SK-N-SH (cell line): ENCODE measurements around the gene SORCS3. TPM values are rescaled to one million over a fixed set of nuclear protein-coding genes. Genes with fewer than 3 reads are reported as not detected.

ENCODE experiments used
- CTCF ChIA-PET: fragments of 300-600, 350-600 bp; formaldehyde crosslinking; extraction: SDS; loops from one replicate; lab custom pipeline; 2021; lab: Yijun Ruan, JAX
- POLR2A ChIA-PET: fragments of 350-600 bp; sonication (Branson Sonifier 250); formaldehyde crosslinking; extraction: SDS; loops from one replicate; lab custom pipeline; 2020; ENCODE audit warnings: antibody characterized with exemption, inconsistent platforms; lab: Yijun Ruan, JAX
- DNase-seq: peaks from one replicate; pipeline ENCODE4 v3.0.0; 2012
- H2AFZ ChIP-seq: fragments of 200-600 bp; sonication (generic); 2 replicates; pipeline ENCODE4 v1.8.1; 2016; ENCODE audit warnings: antibody characterized with exemption, mild to moderate bottlenecking, low read depth
- H3F3A ChIP-seq: fragments of 200-600 bp; sonication (generic); replicated peaks from 2 replicates; pipeline ENCODE3; 2016; ENCODE audit warnings: antibody characterized with exemption, mild to moderate bottlenecking; ENCODE audit not compliant: insufficient read depth
- H3K27ac ChIP-seq, 2 experiments: fragments of 200-500 bp in 1 of 2; fragments of 200-600 bp in 1 of 2; sonication (Bioruptor generic) in 1 of 2; sonication (generic), shearing (Covaris generic) in 1 of 2; 2 replicates each; pipeline versions ENCODE4 v1.5.1 to v1.6.1; 2014 to 2016; ENCODE audit warnings: low read depth in 2 of 2, inconsistent platforms in 1 of 2, low read length in 1 of 2, mild to moderate bottlenecking in 1 of 2, mixed read lengths in 1 of 2
- H3K27me3 ChIP-seq: fragments of 200-600 bp; sonication (generic), shearing (Covaris generic); 2 replicates; pipeline ENCODE4 v1.6.1; 2016; ENCODE audit warnings: mixed run types; ENCODE audit not compliant: insufficient read depth
- H3K36me3 ChIP-seq, 2 experiments: fragments of 200-500 bp in 1 of 2; fragments of 200-600 bp in 1 of 2; sonication (Bioruptor generic) in 1 of 2; sonication (generic) in 1 of 2; replicated peaks in 1 of 2; 2 replicates each; pipeline versions ENCODE3 to v1.5.1; 2014 to 2016; ENCODE audit warnings: low read length in 1 of 2, mild to moderate bottlenecking in 1 of 2; ENCODE audit not compliant: insufficient read depth in 2 of 2, control insufficient read depth in 1 of 2
- H3K4me1 ChIP-seq, 2 experiments: fragments of 200-500 bp in 1 of 2; fragments of 200-600 bp in 1 of 2; sonication (Bioruptor generic) in 1 of 2; sonication (generic), shearing (Covaris generic) in 1 of 2; 2 replicates each; pipeline versions ENCODE4 v1.5.1 to v1.6.1; 2014 to 2016; ENCODE audit warnings: low read depth in 1 of 2, low read length in 1 of 2, mixed run types in 1 of 2; ENCODE audit not compliant: insufficient read depth in 2 of 2, control insufficient read depth in 1 of 2
- H3K4me2 ChIP-seq: fragments of 200-600 bp; sonication (generic), shearing (Covaris generic); 2 replicates; pipeline ENCODE4 v1.6.1; 2017; ENCODE audit warnings: mixed run types
- H3K4me3 ChIP-seq, 2 experiments: fragments of 200-500 bp in 1 of 2; fragments of 200-600 bp in 1 of 2; sonication (Bioruptor generic) in 1 of 2; sonication (generic), shearing (Covaris generic) in 1 of 2; 2 replicates each; pipeline versions ENCODE4 v1.5.1 to v1.8.1; 2014 to 2016; ENCODE audit warnings: low read depth in 2 of 2, inconsistent platforms in 1 of 2, low read length in 1 of 2, mild to moderate bottlenecking in 1 of 2, mixed read lengths in 1 of 2, moderate library complexity in 1 of 2
- H3K79me2 ChIP-seq: fragments of 200-600 bp; sonication (generic); 2 replicates; pipeline ENCODE4 v1.8.1; 2017; ENCODE audit warnings: mild to moderate bottlenecking; ENCODE audit not compliant: insufficient read depth
- H3K9ac ChIP-seq: fragments of 200-600 bp; sonication (generic); 2 replicates; pipeline ENCODE4 v1.6.1; 2017; ENCODE audit warnings: mixed run types
- H3K9me2 ChIP-seq: fragments of 200-600 bp; sonication (generic); 2 replicates; pipeline ENCODE4 v1.6.1; 2017; ENCODE audit warnings: mixed run types
- H3K9me3 ChIP-seq: fragments of 200-600 bp; sonication (generic); 2 replicates; pipeline ENCODE4 v1.6.1; 2017; ENCODE audit warnings: mixed run types, mild to moderate bottlenecking, moderate library complexity
- H4K20me1 ChIP-seq: fragments of 200-600 bp; sonication (generic); 2 replicates; pipeline ENCODE4 v1.6.1; 2017; ENCODE audit warnings: mild to moderate bottlenecking, mixed run types; ENCODE audit not compliant: insufficient read depth
- CHD2 ChIP-seq: fragments of 150-350 bp; IDR thresholded peaks from 2 replicates; pipeline ENCODE4 v1.6.1; 2018; ENCODE audit warnings: low read length; ENCODE audit not compliant: partially characterized antibody
- ELF1 ChIP-seq: IDR thresholded peaks from 2 replicates; pipeline ENCODE4 v1.4.0; 2012
- FOXJ3 ChIP-seq: sonication (generic); formaldehyde crosslinking; IDR thresholded peaks from 2 replicates; pipeline ENCODE4 v1.5.1; 2020; ENCODE audit warnings: mild to moderate bottlenecking, missing genetic modification reagents
- JUND ChIP-seq: IDR thresholded peaks from 2 replicates; pipeline ENCODE4 v1.4.0; 2012
- MXI1 ChIP-seq: IDR thresholded peaks from 2 replicates; pipeline ENCODE4 v1.6.1; 2012; ENCODE audit warnings: mild to moderate bottlenecking, low read depth, low read length, improper control_type of control experiment
- RAD21 ChIP-seq: IDR thresholded peaks from 2 replicates; pipeline ENCODE4 v1.6.1; 2012; ENCODE audit warnings: mild to moderate bottlenecking, low read length
- RFX5 ChIP-seq: IDR thresholded peaks from 2 replicates; pipeline ENCODE4 v1.6.1; 2012; ENCODE audit warnings: mild to moderate bottlenecking, improper control_type of control experiment, low read length
- RXRA ChIP-seq: IDR thresholded peaks from 2 replicates; pipeline ENCODE4 v1.4.0; 2012; ENCODE audit warnings: low read depth, mild to moderate bottlenecking, borderline replicate concordance
- TCF12 ChIP-seq: IDR thresholded peaks from 2 replicates; pipeline ENCODE4 v1.4.0; 2012
- TEAD4 ChIP-seq: IDR thresholded peaks from 2 replicates; pipeline ENCODE4 v1.4.0; 2012; ENCODE audit warnings: mild to moderate bottlenecking, borderline replicate concordance; ENCODE audit not compliant: insufficient read depth
- WGBS: methylation state at CpG from one replicate; pipeline ENCODE4 v1.1.6; 2017; ENCODE audit warnings: low lambda C conversion rate; 5-methylcytosine and 5-hydroxymethylcytosine counted together
- polyA plus RNA-seq, 3 experiments: library from polyadenylated mRNA; depleted of rRNA; stranded (reverse); fragments of >200 nt; gene quantifications; 2 replicates each; pipeline ENCODE4 v1.2.3, GENCODE V29; 2012
- TF ChIP-seq, protein P1 (sequence below): IDR thresholded peaks from 2 replicates; pipeline ENCODE4 v1.4.0; 2012; ENCODE audit warnings: low read depth, borderline replicate concordance
- TF ChIP-seq, protein P2 (sequence below): fragments of 150-350 bp; IDR thresholded peaks from 2 replicates; pipeline ENCODE4 v1.6.1; 2017; ENCODE audit warnings: antibody characterized with exemption, low read length, low read depth, borderline replicate concordance

Gene SORCS3
- polyA plus RNA-seq, 1 of the 3 experiments (the other 2 are of a cell fraction): not detected

DNA sequence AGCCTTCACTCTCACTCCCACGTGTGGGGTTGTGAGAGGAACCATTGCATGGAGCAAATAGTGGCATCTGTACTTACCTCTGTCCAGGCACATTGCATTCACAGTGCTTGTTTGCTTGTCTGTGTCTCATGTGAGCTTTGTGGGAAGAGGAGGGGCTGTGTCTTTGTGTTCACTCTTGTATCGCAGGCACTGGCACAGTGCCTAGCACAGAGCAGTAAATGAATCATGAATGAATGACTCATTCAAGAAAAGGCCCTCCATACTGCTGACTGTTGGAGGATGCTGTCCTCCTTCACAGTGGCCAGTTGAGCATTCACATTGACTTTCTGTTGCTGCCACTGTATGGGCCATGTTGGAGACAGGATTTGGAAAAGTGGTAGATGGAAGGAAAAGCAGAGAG is 125.3 kb downstream of the SORCS3 start:
- Histone ChIP-seq H3K36me3 (no peaks in the 10 kb centered on the region), H3K4me1 (no peaks in the 10 kb centered on the region; a peak in 1 of 4 replicates), H4K20me1 (no peaks in the 10 kb centered on the region), H3K9ac (no peak overlapping the region), H3F3A (no peaks in the 10 kb centered on the region), H3K4me3 (no peak overlapping the region), H3K27ac (no peak overlapping the region), H3K9me2 (no peaks in the 10 kb centered on the region), H3K79me2 (no peaks in the 10 kb centered on the region), H3K9me3 (no peaks in the 10 kb centered on the region), H2AFZ (no peak overlapping the region), H3K4me2 (no peak overlapping the region), H3K27me3 (no peaks in the 10 kb centered on the region)
- TF ChIP-seq, protein P1, sequence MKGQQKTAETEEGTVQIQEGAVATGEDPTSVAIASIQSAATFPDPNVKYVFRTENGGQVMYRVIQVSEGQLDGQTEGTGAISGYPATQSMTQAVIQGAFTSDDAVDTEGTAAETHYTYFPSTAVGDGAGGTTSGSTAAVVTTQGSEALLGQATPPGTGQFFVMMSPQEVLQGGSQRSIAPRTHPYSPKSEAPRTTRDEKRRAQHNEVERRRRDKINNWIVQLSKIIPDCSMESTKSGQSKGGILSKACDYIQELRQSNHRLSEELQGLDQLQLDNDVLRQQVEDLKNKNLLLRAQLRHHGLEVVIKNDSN: no peak
- TF ChIP-seq JUND: no peak
- no peak for TF ChIP-seq CHD2
- no peak for TF ChIP-seq MXI1
- TF ChIP-seq, protein P2, sequence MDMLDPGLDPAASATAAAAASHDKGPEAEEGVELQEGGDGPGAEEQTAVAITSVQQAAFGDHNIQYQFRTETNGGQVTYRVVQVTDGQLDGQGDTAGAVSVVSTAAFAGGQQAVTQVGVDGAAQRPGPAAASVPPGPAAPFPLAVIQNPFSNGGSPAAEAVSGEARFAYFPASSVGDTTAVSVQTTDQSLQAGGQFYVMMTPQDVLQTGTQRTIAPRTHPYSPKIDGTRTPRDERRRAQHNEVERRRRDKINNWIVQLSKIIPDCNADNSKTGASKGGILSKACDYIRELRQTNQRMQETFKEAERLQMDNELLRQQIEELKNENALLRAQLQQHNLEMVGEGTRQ: no peak
- no peak for TF ChIP-seq TEAD4
- TF ChIP-seq ELF1: no peak
- TF ChIP-seq RXRA: no peak
- TF ChIP-seq TCF12: no peak
- TF ChIP-seq FOXJ3 (CRISPR knock-in tag): no peak
- CTCF ChIA-PET: interaction anchor here (0.6 to 2.1 kb wide), 4 partner anchors 10 to 125 kb away, joined by 3 to 5 read pairs (median 4); partner anchors contain the start of gene SORCS3
- no peak for DNase-seq
- 7% methylated on average over 2 of the region's 2 CpGs for WGBS
- POLR2A ChIA-PET: no interaction called here

DNA sequence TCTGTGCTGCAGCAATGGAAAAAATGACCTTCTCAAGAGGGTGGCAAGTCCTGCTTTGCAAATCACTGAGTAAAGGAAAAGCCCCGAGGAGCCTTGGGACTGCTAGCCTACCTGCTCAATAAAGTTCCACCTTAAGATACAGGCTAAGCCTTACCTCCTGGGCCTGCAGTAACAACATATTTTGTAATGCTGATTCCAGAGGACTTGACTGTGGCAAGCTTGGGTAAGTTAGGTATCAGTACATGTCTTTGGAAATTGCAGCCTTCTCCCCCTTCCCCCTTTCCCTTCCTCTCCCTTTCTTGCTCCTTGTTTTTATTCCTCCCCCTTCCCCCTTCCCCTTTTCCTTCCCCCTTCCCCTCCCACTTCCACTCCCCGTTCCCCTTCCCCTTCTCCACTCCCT is 126.2 kb downstream of the SORCS3 start:
- POLR2A ChIA-PET: no interaction called here
- Histone ChIP-seq H3K4me3 (no peak overlapping the region), H3F3A (no peaks in the 10 kb centered on the region), H3K27me3 (no peaks in the 10 kb centered on the region), H3K4me2 (no peak overlapping the region), H2AFZ (no peak overlapping the region), H3K36me3 (no peaks in the 10 kb centered on the region), H3K27ac (no peak overlapping the region), H3K9me3 (no peaks in the 10 kb centered on the region), H3K4me1 (no peaks in the 10 kb centered on the region; a peak in 1 of 4 replicates), H4K20me1 (no peaks in the 10 kb centered on the region), H3K79me2 (no peaks in the 10 kb centered on the region), H3K9ac (no peak overlapping the region), H3K9me2 (no peaks in the 10 kb centered on the region)
- CTCF ChIA-PET: interaction anchor here (0.6 to 2.1 kb wide), 6 partner anchors 9 to 157 kb away, joined by 3 to 19 read pairs (median 4); partner anchors contain the start of gene SORCS3
- WGBS: 7% methylated on average over 2 of the region's 2 CpGs
- DNase-seq: no peak
- TF ChIP-seq RFX5: no peak

DNA sequence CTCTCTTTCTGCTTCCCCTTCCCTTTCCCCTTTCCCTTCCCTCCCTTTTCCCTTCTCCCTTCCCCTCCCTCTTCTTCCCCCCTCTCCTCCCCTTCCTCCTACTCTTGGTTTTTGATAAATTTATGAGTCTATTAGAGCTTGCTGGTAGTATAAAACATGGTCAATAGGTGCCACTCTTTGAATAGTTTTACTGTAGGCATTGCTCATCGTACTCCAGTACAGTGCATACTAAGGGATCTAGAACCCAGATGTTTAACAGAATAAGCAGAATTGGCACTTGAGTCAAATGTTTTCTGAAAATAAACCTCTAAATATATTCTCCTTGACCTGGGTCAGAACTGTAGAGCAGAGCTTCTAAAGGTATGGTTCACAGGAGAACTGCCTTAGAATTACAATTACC is 126.7 kb downstream of the SORCS3 start:
- no peaks in the 10 kb centered on the region for H3F3A ChIP-seq
- TF ChIP-seq RAD21 (peak; percentile 51), MXI1 (no peak)
- ChIA-PET CTCF (interaction anchor here (0.6 to 2.1 kb wide), 6 partner anchors 8 to 296 kb away, joined by 3 to 19 read pairs (median 4); no protein-coding TSS in a partner anchor), POLR2A (no interaction called here)
- H3K9me3 ChIP-seq: no peaks in the 10 kb centered on the region
- WGBS: 10% methylated on average over 1 of the region's 1 CpG
- no peak for DNase-seq
- H3K79me2 ChIP-seq: no peaks in the 10 kb centered on the region
- H3K27ac ChIP-seq: no peak overlapping the region
- H4K20me1 ChIP-seq: no peaks in the 10 kb centered on the region
- H3K4me2 ChIP-seq: no peak overlapping the region
- H3K4me3 ChIP-seq: no peak overlapping the region
- H3K9me2 ChIP-seq: no peaks in the 10 kb centered on the region
- H3K4me1 ChIP-seq: no peaks in the 10 kb centered on the region; a peak in 1 of 4 replicates
- H3K36me3 ChIP-seq: no peaks in the 10 kb centered on the region
- no peaks in the 10 kb centered on the region for H3K27me3 ChIP-seq
- H3K9ac ChIP-seq: no peak overlapping the region
- no peak overlapping the region for H2AFZ ChIP-seq
